Measurements from ENCODE around the gene JAK1. TPM values are rescaled to one million over a fixed set of nuclear protein-coding genes. Genes with fewer than 3 reads are reported as not detected.

Gene JAK1
- total RNA-seq, 1 experiment from 2014 or later, result 27.8 TPM

DNA sequence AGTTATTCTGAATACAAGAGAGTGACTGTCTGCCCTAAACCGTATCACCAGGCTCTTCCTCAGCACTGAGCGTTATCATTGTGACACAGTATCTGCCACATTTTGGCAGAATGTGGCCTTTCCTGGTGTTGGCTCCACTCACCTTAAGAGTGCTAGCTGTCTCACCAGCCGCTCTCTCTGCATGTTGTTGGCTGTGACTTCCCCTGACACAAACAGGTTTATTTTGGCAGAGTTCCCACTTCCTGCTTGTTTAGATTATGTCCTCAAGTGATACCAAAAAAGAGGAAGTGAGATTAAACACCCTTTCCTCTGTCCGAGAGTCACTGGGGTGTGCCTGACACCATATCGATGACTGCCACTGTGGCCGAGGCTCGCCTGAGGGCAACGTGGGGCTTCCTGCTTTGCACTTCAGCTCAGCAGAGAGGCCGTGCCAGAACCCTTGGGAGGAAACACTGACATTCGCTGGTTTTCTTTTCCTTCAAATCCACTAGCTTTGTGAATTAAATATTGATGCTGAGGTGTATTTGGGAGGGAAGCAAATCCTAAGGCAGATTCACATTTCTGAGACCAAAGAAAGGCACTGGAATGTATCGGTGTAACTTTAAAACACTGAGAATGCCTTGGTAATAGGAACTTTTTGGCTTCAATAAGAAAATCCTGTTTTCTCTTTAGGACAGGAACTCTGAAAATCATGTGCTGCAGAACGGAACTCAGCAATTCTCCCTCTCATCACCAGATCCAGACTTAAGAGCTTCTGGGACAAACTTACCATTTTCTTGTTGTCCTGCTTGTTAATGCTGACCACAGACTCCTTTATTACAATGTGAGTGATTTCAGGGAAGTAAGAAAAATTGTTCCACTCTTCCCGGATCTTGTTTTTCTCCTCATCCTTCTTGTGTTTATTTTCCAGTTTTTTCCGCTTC, 102.1 kb downstream of the JAK1 start (continued):
- TF ChIP-seq FOXJ3 (CRISPR knock-in tag; IDR thresholded peaks at IDR 0.05; ENCODE audit: borderline replicate concordance) (no peak), TEAD1 (CRISPR knock-in tag; IDR thresholded peaks at IDR 0.05) (no peak), ZNF121 (CRISPR knock-in tag; IDR thresholded peaks at IDR 0.05) (no peak), ZNF396 (CRISPR knock-in tag; IDR thresholded peaks at IDR 0.05; ENCODE audit: borderline replicate concordance) (no peak)
- TF ChIP-seq, protein P1, sequence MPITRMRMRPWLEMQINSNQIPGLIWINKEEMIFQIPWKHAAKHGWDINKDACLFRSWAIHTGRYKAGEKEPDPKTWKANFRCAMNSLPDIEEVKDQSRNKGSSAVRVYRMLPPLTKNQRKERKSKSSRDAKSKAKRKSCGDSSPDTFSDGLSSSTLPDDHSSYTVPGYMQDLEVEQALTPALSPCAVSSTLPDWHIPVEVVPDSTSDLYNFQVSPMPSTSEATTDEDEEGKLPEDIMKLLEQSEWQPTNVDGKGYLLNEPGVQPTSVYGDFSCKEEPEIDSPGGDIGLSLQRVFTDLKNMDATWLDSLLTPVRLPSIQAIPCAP (CRISPR knock-in tag; IDR thresholded peaks at IDR 0.05), result no peak
- TF ChIP-seq, protein P2, sequence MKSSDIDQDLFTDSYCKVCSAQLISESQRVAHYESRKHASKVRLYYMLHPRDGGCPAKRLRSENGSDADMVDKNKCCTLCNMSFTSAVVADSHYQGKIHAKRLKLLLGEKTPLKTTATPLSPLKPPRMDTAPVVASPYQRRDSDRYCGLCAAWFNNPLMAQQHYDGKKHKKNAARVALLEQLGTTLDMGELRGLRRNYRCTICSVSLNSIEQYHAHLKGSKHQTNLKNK (CRISPR knock-in tag; IDR thresholded peaks at IDR 0.05), result no peak
- TF ChIP-seq, protein P3, sequence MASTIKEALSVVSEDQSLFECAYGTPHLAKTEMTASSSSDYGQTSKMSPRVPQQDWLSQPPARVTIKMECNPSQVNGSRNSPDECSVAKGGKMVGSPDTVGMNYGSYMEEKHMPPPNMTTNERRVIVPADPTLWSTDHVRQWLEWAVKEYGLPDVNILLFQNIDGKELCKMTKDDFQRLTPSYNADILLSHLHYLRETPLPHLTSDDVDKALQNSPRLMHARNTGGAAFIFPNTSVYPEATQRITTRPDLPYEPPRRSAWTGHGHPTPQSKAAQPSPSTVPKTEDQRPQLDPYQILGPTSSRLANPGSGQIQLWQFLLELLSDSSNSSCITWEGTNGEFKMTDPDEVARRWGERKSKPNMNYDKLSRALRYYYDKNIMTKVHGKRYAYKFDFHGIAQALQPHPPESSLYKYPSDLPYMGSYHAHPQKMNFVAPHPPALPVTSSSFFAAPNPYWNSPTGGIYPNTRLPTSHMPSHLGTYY (CRISPR knock-in tag; IDR thresholded peaks at IDR 0.05), result no peak

DNA sequence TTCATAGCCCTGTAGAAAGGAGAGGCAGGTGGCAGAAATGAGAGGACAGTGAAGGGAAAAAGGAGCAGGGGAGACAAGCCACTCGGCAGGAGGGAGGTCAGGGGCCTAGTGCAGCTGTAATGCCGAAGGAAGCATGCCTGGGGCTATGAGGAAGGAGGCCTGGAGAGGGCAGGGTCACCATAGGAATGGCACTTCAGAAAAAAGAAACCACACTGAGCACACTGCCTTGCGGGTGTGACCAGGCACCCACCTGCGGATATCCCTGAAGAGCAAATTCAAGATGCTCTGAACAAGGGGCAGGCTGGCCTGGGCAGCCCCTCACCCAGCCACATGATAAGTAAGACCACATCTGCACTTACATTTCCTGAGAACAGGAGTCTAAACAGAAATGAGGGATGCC, 104.7 kb downstream of the JAK1 start:
- TF ChIP-seq ZNF263 (CRISPR knock-in tag; IDR thresholded peaks at IDR 0.05; ENCODE audit: low read depth), result no peak
- TF ChIP-seq, protein P4, sequence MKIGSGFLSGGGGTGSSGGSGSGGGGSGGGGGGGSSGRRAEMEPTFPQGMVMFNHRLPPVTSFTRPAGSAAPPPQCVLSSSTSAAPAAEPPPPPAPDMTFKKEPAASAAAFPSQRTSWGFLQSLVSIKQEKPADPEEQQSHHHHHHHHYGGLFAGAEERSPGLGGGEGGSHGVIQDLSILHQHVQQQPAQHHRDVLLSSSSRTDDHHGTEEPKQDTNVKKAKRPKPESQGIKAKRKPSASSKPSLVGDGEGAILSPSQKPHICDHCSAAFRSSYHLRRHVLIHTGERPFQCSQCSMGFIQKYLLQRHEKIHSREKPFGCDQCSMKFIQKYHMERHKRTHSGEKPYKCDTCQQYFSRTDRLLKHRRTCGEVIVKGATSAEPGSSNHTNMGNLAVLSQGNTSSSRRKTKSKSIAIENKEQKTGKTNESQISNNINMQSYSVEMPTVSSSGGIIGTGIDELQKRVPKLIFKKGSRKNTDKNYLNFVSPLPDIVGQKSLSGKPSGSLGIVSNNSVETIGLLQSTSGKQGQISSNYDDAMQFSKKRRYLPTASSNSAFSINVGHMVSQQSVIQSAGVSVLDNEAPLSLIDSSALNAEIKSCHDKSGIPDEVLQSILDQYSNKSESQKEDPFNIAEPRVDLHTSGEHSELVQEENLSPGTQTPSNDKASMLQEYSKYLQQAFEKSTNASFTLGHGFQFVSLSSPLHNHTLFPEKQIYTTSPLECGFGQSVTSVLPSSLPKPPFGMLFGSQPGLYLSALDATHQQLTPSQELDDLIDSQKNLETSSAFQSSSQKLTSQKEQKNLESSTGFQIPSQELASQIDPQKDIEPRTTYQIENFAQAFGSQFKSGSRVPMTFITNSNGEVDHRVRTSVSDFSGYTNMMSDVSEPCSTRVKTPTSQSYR (CRISPR knock-in tag; IDR thresholded peaks at IDR 0.05), result no peak
- no peak for TF ChIP-seq ATF1 (CRISPR knock-in tag; IDR thresholded peaks at IDR 0.05)
- TF ChIP-seq NFATC4 (CRISPR knock-in tag; IDR thresholded peaks at IDR 0.05), result no peak
- TF ChIP-seq ZNF416 (CRISPR knock-in tag; IDR thresholded peaks at IDR 0.05), result no peak
- no peak for TF ChIP-seq GRHL2 (CRISPR knock-in tag; IDR thresholded peaks at IDR 0.05; ENCODE audit: insufficient replicate concordance, severe bottlenecking)
- no peak for TF ChIP-seq JUN (CRISPR knock-in tag; IDR thresholded peaks at IDR 0.05)
- TF ChIP-seq, protein P5, sequence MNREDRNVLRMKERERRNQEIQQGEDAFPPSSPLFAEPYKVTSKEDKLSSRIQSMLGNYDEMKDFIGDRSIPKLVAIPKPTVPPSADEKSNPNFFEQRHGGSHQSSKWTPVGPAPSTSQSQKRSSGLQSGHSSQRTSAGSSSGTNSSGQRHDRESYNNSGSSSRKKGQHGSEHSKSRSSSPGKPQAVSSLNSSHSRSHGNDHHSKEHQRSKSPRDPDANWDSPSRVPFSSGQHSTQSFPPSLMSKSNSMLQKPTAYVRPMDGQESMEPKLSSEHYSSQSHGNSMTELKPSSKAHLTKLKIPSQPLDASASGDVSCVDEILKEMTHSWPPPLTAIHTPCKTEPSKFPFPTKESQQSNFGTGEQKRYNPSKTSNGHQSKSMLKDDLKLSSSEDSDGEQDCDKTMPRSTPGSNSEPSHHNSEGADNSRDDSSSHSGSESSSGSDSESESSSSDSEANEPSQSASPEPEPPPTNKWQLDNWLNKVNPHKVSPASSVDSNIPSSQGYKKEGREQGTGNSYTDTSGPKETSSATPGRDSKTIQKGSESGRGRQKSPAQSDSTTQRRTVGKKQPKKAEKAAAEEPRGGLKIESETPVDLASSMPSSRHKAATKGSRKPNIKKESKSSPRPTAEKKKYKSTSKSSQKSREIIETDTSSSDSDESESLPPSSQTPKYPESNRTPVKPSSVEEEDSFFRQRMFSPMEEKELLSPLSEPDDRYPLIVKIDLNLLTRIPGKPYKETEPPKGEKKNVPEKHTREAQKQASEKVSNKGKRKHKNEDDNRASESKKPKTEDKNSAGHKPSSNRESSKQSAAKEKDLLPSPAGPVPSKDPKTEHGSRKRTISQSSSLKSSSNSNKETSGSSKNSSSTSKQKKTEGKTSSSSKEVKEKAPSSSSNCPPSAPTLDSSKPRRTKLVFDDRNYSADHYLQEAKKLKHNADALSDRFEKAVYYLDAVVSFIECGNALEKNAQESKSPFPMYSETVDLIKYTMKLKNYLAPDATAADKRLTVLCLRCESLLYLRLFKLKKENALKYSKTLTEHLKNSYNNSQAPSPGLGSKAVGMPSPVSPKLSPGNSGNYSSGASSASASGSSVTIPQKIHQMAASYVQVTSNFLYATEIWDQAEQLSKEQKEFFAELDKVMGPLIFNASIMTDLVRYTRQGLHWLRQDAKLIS (CRISPR knock-in tag; IDR thresholded peaks at IDR 0.05; ENCODE audit: borderline replicate concordance), result no peak
- TF ChIP-seq NFYB (CRISPR knock-in tag; conservative IDR thresholded peaks at IDR 0.05; ENCODE audit: low read depth), result no peak
- no peak for TF ChIP-seq JAZF1 (CRISPR knock-in tag; IDR thresholded peaks at IDR 0.05)
- TF ChIP-seq, protein P6, sequence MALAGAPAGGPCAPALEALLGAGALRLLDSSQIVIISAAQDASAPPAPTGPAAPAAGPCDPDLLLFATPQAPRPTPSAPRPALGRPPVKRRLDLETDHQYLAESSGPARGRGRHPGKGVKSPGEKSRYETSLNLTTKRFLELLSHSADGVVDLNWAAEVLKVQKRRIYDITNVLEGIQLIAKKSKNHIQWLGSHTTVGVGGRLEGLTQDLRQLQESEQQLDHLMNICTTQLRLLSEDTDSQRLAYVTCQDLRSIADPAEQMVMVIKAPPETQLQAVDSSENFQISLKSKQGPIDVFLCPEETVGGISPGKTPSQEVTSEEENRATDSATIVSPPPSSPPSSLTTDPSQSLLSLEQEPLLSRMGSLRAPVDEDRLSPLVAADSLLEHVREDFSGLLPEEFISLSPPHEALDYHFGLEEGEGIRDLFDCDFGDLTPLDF (CRISPR knock-in tag; IDR thresholded peaks at IDR 0.05), result no peak
- no peak for TF ChIP-seq ZNF219 (CRISPR knock-in tag; IDR thresholded peaks at IDR 0.05; ENCODE audit: borderline replicate concordance)
- TF ChIP-seq, protein P7, sequence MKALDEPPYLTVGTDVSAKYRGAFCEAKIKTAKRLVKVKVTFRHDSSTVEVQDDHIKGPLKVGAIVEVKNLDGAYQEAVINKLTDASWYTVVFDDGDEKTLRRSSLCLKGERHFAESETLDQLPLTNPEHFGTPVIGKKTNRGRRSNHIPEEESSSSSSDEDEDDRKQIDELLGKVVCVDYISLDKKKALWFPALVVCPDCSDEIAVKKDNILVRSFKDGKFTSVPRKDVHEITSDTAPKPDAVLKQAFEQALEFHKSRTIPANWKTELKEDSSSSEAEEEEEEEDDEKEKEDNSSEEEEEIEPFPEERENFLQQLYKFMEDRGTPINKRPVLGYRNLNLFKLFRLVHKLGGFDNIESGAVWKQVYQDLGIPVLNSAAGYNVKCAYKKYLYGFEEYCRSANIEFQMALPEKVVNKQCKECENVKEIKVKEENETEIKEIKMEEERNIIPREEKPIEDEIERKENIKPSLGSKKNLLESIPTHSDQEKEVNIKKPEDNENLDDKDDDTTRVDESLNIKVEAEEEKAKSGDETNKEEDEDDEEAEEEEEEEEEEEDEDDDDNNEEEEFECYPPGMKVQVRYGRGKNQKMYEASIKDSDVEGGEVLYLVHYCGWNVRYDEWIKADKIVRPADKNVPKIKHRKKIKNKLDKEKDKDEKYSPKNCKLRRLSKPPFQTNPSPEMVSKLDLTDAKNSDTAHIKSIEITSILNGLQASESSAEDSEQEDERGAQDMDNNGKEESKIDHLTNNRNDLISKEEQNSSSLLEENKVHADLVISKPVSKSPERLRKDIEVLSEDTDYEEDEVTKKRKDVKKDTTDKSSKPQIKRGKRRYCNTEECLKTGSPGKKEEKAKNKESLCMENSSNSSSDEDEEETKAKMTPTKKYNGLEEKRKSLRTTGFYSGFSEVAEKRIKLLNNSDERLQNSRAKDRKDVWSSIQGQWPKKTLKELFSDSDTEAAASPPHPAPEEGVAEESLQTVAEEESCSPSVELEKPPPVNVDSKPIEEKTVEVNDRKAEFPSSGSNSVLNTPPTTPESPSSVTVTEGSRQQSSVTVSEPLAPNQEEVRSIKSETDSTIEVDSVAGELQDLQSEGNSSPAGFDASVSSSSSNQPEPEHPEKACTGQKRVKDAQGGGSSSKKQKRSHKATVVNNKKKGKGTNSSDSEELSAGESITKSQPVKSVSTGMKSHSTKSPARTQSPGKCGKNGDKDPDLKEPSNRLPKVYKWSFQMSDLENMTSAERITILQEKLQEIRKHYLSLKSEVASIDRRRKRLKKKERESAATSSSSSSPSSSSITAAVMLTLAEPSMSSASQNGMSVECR (CRISPR knock-in tag; IDR thresholded peaks at IDR 0.05; ENCODE audit: borderline replicate concordance), result no peak
- H3K36me3 Mint-ChIP-seq, result peaks cover 26% of the 10 kb centered on the region
- no peak overlapping the region for H3K4me3 Mint-ChIP-seq

More for the DNA sequence above, 104.7 kb downstream of the JAK1 start:
- ChIA-PET POLR2A (no interaction called here), CTCF (interaction anchor here (0.6 to 1.4 kb wide), 6 partner anchors 15 to 347 kb away, joined by 3 to 9 read pairs (median 4); partner anchors contain the start of gene JAK1)
- peak overlapping the region; percentile 35; the same call in 1 of the 2 replicates for H3K27ac Mint-ChIP-seq
- peaks cover 11% of the 10 kb centered on the region for H3K4me1 Mint-ChIP-seq
- ATAC-seq (peak; percentile 98), DNase-seq (ENCODE audit: low spot score) (peak; percentile 69)
- H3K9me3 Mint-ChIP-seq, result no peaks in the 10 kb centered on the region
- H3K27me3 Mint-ChIP-seq (ENCODE audit: low read depth), result no peaks in the 10 kb centered on the region

All from WTC11 (cell line).